GM12872 (cell line): ENCODE results near the gene IGFBP5.

Source experiments
- CTCF ChIP-seq: IDR thresholded peaks from 3 replicates; pipeline ENCODE4 v1.5.1; 2011; ENCODE audit warnings: low read depth, mild to moderate bottlenecking, low read length, moderate library complexity; ENCODE audit not compliant: insufficient read depth

The IGFBP5 gene

GRCh38 chr2:216678098-216678465 is 17.3 kb downstream of the IGFBP5 start:
- no peak for TF ChIP-seq CTCF

GRCh38 chr2:216677439-216678097 is 17.8 kb downstream of the IGFBP5 start:
- no peak for TF ChIP-seq CTCF

GRCh38 chr2:216676630-216677029 is 18.7 kb downstream of the IGFBP5 start:
- no peak for TF ChIP-seq CTCF

DNA sequence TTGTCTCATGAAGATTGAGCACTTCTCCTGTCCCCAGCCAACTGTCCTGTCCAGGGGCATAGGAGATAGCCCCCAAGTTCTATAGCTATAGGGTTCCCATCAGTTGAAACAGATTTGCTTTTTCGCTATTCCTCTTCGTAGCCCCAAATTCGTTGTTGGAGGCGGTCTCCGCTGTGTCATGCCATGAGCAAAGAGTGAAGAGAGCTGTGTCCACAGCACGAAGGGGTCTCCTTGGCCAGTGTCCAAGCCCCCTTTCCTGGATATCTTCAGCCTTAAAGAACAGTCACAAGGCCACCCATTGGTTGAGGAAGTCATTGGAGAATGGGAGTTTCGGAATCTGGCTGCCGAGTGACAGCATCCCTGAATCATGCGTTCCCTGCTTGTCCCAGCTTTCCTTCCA is 21.0 kb downstream of the IGFBP5 start:
- TF ChIP-seq CTCF = no peak

DNA sequence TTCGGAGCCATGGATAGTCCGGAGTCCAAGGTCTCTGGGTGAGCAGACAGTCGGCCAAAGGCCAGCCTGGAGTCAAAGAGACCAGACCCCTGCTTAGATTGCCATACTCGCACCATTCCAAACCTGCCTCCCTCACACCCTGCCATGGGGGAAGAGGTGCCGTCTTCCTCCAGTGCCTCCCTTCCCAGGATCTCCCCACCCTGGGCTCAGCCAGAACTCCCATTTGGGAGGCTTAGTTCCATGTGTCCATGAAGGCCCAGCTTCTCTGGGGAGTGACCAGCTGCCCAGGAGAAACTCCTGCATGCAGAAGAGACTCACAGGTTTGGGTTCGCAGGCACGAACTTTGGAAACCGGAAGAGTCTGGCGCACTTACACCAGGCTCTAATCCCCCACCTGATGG is 21.7 kb downstream of the IGFBP5 start:
- no peak for TF ChIP-seq CTCF

GRCh38 chr2:216673021-216673420 is 22.3 kb downstream of the IGFBP5 start:
- TF ChIP-seq CTCF = no peak

GRCh38 chr2:216672466-216672865 is 22.9 kb downstream of the IGFBP5 start:
- TF ChIP-seq CTCF = no peak

DNA sequence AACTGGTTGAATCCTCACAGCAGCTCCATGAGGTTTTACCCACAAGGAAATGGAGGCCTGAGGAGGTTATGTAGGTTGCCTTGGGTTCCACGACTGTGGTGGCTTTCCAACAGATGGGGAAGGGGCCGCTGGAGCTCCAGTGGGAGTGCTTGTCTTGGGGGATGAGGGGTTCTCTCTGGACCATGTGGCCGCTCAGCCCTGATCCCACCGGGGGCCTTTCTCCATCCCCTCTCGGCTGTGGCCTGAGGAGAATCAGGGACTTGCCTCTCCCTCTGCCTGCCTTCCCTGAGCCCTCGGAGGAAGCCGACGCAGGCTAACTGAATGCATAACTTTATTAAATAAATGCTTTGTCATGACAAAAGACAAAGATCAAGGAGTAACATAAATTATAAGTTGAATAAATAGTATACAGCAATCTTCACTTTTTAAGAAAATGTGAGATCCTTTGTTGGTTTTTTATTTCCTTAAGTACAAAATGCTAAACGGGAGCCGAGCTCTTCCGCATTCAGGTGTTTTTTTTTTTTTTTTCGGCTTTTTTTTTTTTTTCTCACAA is 23.5 kb downstream of the IGFBP5 start:
- TF ChIP-seq CTCF = no peak
